Non-pigmented ciliary epithelial cell (primary cell): ENCODE measurements around the gene ADPRHL1.
"Not testable (repeated sequence)": the region's sequence is repeated elsewhere in the genome, so short reads cannot be mapped to it uniquely, and the experiment has no call there.

Source experiments
- DNase-seq: peaks from one replicate; pipeline ENCODE4 v3.0.0-alpha.2; 2010; ENCODE audit warnings: low read depth

The ADPRHL1 gene

DNA sequence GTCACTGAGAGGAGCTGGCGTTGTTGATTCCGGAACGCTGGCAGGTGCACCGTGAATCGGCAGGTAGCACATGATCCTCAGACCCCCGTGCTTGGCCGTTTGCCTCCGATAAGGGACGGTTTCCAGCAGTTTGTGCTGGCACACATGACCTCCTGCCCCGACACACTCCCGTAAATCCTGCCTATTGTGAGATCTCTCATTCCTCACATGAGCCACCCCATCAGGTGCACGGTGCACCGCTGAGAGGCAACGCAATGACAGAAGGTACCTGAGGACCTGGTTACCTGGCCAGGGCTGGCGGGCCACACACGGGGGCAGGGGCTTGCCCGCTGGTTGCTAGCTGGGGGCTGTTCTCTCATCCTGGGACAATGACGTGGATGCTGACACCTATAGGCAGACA, 2.1 kb upstream of the ADPRHL1 start:
- DNase-seq, result no peak

DNA sequence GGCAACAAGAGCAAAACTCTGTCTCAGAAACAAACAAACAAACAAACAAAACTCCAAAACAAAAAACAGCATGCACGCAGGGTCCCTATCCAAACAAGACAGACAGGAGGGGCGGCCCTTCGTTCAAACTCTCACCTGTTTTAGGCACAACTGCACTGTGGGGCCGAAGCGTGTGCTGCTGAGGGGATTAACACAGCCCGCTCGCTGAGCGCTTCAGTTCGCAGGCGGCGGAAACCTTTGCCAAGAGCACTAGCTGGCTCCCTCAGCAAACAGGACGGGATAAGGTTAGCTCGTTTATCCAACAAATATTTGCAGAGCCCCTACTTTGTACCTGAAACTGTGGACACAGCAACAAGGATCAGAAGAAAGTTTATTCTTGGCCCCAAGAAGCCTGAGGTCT, 1.6 kb upstream of the ADPRHL1 start:
- DNase-seq, result no peak

DNA sequence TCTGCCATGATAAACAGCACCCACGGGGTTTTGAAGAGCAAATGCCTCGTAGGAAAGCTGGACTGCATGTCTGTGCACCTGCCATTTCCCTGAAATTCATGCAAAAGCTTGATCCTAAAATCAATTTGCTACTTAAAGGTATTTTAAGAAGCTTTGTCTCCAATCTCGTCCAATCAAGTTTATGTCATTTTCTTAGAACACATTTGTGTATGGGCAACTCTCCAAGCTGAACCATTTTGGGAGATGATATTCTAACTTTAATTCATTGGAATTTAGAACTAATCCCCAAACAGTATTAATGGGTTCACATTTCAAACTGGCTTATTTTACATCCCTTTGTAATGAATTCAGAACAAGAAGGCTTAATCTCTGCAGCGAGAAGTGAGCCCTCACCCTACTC, 822 bp downstream of the ADPRHL1 start:
- DNase-seq, result no peak

DNA sequence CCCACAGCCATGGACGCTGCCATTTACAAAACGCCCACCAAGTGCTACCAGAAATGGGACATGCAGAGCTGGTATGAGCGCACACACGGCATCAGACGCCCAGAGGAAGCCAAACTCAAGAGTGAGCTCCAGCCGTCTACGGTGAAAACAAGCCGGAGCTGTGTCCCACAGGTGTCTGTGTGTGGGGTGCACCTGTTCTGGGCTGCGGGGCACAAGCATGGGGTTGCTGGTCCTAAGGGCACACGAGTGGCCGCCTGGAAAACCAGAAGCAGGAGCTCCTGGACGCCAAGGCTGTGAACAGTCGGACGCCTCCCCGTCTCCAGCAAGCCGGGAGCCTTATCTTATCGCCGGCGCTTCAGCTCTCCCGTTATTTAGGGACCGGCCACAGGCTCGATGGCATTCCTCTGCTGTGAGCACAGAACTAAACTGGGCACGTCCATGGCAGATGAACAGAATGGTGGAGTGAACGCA, 1.3 kb downstream of the ADPRHL1 start:
- DNase-seq, result no peak

DNA sequence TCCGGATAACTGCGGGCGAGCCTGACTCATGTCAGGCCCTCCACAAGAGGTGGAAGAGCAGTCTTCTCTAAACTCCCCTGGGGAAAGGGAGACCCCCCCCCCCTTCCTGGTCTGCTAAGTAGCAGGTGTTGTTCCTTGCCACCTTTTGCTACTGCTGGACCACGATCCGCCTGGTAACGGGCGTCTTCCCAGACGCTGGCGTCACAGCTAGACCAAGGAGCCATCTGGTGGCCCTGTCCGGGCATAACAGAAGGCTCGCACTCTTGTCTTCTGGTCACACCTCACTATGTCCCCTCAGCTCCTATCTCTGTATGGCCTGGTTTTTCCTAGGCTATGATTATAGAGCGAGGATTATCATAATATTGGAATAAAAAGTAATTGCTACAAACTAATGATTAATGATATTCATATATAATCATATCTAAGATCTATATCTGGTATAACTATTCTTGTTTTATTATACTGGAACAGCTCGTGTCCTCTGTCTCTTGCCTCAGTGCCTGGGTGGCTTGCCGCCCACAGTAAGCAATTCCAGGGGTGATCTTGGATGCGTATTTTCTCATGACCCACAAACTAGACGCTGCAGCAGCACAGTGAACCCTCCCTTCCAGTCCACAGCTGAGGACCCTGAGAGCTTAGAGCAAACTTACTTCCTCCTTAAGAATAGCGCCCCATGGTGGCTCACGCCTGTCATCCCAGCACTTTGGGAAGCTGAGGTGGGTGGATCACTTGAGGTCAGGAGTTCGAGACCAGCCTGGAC, 2.2 kb downstream of the ADPRHL1 start:
- not testable (repeated sequence) for DNase-seq

DNA sequence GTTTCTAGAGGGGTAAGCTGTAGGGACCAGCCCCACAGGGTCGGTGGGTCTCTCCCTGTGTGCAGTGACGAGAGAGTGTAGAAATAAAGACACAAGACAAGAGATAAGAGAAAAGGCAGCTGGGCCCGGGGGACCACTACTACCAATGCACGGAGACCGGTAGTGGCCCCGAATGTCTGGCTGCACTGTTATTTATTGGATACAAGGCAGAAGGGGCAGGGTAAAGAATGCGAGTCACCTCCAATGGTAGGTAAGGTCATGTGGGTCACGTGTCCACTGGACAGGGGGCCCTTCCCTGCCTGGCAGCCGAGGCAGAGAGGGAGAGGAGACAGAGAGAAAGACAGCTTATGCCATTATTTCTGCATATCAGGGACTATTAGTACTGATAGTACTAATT, 2.9 kb downstream of the ADPRHL1 start:
- not testable (repeated sequence) for DNase-seq

DNA sequence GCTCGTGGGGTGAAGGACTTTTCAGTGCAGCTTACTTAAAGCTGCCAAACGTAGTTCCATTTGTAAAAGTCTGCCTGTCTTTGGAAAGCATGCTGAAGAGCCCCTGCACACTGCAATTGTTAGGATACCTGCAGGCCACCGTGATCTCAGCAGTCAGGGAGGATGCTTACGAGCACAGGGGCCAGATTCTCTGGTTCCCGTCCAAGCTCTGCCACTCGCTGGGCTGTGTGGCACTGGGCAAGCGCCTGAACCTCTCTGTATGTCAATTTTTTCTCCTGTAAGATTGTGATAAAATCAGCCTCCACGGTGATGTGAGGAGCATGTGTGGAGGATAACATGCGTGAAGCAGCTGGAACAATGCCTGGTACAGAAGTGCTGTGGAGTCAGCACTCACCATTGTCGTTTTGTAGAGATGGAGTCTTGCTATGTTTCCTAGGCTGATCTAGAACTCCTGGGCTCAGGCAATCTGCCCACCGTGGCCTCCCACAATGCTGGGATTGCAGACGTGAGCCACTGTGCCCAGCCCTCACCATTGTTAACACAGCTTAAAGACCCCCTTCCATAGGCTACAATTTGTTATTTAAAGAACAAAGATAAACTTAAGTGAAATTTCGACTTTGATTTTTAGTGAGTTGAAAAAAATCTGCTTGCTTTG, 3.5 kb downstream of the ADPRHL1 start:
- DNase-seq, result no peak

DNA sequence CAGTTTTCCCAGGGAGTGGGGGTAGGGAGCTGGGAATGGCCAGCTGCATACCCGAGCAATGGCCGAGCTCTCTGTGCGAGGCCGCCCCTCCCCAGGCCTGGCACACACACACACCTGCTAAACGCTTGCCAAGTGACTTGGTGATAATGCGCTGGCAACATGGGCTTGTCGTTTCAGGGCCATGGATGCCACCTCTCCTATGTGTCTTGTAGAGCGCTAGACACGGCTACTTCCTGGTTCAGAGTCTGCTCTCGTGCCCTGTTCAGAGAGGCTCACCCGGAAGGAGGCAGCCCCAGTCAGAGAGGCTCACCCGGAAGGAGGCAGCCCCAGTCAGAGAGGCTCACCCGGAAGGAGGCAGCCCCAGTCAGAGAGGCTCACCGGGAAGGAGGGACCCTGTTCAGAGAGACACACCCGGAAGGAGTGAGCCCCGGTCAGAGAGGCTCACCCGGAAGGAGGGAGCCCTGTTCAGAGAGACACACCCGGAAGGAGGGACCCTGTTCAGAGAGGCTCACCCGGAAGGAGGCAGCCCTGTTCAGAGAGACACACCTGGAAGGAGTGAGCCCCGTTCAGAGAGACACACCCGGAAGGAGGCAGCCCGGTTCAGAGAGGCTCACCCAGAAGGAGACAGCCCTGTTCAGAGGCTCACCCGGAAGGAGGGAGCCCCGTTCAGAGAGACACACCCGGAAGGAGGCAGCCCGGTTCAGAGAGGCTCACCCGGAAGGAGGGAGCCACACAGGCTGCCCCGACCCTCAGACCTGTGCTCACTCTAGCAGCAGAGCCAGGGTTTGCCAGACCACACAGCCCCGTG, 4.2 kb downstream of the ADPRHL1 start:
- no peak for DNase-seq

DNA sequence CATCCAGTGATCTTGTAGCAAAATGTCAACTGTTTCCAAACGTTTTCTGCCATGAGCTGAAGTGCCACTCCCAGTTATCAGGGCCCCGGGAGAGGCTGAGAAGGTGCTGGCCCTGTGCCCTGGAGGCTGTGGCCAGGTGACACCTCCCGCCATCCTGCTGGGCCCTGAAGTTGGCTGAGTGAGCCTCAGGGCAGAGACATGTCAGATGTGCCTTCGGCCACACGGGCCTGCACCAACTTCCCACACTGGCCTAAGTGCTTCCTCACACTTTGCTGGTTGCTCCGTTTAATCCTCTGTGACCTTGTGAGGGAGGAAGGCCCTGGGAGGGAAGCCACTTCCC, 4.8 kb downstream of the ADPRHL1 start:
- no peak for DNase-seq

DNA sequence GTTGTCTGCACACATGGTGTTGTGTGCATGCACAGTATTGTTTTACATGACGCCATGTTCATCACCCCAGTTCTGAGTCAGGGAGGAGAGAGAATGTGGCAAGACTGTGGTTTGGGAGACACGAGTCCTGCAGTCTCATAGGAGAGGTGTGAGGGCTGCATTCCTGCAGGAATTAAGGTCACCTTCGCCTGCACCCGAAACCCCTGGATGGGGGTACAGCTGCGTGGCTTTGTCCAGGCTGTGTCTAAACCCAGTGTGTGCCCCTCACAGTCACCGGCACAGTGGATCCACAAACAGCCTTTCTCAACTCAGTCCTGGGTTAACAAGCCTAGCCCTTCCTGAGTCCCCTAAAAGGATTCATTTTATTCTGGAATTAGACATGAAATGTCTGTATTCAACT, 5.7 kb downstream of the ADPRHL1 start:
- no peak for DNase-seq

DNA sequence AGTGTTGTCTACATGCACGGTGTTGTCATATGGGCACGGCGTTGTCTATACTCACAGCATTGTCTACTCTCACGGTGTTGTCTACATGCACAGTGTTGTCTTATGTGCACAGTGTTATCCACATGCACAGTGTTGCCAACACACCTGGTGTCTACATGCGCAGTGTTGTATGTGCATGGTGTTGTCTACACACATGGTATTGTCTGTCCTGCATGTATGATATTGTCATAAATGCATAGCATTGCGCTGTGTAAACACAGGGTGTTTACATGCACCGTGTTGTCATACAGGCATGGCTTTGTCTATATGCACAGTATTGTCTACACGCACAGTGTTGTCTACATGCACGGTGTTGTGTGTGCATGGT, 6.8 kb downstream of the ADPRHL1 start:
- no peak for DNase-seq

DNA sequence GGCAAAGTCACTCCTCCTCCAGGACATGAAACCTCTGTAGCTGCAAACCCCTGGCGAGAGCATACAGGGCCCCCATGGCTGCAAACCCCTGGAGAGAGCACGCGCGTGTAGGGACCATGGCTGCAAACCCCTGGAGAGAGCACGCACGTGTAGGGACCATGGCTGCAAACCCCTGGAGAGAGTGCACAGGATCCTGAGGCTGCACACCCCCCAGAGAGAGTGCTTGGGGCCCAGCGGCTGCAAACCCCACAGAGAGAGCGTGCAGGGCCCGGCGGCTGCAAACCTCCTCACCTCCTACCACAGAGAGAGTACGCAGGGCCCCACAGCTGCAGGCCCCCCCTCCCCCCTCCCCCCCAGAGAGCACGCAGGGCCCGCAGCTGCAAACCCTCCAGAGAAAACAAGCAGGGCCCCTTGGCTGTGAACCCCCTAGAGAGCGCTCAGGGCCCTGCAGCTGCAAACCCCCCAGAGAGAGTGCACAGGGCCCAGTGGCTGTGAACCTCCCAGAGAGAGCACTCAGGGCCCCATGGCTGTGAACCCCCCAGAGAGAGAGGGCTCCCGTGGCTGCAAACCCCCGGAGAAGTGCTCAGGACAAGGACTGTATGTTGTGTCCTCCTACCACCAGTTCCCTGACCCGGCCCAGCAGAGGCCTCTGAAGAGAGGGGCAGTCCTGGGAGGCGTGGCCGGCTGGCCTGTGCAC, 7.3 kb downstream of the ADPRHL1 start:
- DNase-seq, result no peak

DNA sequence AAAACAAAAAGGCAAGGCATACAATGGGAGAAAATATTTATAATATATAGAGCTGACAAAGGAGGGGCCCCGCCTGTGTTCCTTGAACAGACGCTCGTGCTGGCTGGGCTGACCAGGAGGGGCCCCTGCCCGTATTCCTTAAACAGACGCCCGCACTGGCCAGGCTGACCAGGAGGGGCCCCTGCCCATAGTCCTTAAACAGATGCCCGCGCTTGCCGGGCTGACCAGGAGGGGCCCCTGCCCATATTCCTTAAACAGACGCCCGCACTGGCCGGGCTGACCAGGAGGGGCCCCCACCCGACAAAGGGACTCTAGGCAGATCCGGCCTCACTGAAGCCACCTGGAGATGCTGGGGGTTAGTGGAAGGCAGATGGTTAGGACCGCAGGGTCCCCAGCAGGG, 9.3 kb downstream of the ADPRHL1 start:
- DNase-seq, result no peak

DNA sequence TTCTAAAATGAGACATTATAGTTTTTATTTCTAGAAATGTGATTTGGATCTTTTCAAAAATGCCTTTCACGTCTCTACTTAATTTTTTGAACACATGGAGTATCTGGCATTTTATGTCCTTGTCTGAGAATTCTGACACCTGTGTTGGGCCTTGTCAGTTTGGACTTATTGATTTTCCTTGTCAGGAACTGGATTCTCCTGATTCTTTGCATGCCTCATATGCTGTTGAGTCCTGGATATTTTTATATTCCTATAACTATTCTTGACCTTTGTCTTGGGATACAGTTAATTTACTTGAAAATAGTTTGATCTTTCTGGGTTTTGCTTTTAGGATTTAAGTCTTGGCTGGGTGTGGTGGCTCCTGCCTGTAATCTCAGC, 10.3 kb downstream of the ADPRHL1 start:
- DNase-seq, result no peak

DNA sequence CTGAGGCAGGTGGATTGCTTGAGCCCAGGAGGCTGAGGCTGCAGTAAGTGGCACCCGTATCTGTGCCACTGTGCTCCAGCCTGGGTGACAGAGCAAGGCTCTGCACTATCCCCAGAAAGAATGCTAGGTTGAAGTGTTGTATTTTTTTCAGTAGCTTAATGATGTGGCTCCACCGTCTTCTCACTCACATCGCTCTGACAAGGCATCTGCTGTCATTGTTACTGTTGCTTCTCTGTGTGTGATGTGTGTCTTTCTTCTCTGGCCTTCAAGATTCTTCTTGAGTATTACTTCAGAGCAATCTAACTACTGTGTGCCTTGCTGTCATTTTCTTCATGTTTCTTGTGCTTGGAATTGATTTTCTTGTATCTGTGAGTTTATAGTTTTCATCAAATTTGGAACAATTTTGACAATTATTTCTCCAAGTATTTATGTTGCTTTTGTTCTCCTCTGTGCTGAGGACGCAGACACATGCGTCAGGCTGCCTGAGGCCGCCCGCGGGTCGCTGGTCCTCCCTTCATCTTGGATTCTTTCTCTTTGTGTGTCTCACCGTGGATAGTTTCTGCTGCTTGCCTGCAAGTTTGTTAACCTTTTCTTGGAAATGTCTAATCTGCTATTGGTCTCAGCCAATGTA, 10.8 kb downstream of the ADPRHL1 start:
- DNase-seq, result no peak

DNA sequence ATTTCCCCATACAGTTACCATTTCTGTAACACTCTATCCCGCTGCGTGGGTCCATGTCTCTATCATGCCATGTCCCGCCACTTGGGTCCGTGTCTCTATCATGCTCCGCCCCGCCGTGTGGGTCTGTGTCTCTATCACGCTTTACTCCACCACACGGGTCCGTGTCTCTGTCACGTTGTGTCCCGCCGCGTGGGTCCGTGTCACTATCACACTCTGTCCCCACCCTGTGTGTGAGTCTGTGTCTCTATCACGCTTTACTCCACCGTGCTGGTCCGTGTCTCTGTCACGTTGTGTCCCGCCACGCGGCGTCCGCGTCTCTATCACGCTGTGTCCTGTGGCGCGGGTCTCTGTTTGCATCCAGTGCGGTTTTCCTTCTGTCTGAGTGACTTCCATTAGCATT, 11.6 kb downstream of the ADPRHL1 start:
- DNase-seq, result no peak

DNA sequence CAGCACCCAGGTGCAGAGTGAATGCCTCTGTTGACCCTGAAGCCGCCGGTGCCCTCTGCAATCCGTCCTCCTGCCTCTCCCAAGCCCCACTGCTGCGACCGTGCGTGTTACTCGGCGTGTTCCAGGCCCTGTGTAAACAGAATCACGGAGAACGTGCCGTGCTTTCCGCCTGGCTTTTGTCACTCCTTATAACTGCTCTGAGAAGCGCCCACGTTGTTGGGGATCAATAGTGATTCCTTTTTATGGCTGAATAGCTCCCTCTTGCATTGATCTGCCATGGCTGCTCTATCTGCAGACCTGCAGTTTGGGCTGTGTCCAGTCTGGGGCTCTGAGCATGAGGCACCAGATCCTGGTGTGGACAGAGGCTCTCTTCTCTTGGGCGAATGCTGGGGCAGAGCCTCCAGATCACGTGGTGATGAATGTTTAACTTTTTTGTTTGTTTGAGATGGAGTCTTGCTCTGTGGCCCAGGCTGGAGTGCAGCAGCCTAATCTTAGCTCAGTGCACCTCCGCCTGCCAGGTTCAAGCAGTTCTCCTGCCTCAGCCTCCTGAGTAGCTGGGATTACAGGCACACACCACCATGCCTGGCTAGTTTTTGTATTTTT, 15.8 kb downstream of the ADPRHL1 start:
- DNase-seq, result no peak

DNA sequence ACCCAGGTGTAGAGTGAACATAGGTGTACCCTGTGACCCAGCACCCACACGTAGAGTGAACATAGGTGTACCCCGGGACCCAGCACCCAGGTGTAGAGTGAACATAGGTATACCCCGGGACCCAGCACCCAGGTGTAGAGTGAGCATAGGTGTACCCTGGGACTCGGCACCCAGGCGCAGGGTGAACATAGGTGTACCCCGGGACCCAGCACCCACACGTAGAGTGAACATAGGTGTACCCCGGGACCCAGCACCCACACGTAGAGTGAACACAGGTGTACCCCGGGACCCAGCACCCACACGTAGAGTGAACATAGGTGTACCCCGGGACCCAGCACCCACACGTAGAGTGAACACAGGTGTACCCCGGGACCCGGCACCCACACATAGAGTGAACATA, 16.4 kb downstream of the ADPRHL1 start:
- not testable (repeated sequence) for DNase-seq

DNA sequence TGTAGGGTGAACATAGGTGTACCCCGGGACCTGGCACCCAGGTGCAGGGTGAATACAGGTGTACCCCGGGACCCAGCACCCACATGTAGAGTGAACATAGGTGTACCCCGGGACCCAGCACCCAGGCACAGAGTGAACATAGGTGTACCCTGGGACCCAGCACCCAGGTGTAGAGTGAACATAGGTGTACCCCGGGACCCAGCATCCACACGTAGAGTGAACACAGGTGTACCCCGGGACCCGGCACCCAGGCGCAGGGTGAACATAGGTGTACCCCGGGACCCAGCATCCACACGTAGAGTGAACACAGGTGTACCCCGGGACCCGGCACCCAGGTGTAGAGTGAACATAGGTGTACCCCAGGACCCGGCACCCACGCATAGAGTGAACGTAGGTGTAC, 17.4 kb downstream of the ADPRHL1 start:
- DNase-seq, result not testable (repeated sequence)

DNA sequence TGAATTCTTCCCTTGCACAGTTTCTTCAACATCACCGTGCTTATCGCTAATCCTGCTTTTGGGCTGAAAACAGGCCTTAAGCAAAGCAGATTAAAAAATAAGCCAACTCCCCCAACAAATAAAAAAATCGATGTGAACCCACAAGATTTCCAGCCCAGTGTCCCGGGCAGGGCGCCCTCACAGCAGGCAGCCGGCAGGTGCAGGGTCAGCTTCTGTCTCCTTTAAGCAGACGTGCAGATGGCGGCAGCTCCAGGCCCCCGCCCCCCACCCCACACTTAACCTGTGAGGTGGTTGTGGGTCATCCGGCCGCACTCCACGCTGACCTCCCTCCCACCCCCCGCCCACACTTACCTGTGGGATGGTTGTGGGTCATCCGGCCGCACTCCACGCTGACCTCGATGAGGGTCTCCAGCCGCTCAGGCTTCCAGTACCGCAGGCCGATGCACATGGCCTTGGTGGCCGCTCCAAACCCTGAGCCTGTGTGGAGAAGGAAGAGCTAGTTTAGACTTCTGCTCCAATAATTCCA, 19.8 kb downstream of the ADPRHL1 start:
- no peak for DNase-seq

DNA sequence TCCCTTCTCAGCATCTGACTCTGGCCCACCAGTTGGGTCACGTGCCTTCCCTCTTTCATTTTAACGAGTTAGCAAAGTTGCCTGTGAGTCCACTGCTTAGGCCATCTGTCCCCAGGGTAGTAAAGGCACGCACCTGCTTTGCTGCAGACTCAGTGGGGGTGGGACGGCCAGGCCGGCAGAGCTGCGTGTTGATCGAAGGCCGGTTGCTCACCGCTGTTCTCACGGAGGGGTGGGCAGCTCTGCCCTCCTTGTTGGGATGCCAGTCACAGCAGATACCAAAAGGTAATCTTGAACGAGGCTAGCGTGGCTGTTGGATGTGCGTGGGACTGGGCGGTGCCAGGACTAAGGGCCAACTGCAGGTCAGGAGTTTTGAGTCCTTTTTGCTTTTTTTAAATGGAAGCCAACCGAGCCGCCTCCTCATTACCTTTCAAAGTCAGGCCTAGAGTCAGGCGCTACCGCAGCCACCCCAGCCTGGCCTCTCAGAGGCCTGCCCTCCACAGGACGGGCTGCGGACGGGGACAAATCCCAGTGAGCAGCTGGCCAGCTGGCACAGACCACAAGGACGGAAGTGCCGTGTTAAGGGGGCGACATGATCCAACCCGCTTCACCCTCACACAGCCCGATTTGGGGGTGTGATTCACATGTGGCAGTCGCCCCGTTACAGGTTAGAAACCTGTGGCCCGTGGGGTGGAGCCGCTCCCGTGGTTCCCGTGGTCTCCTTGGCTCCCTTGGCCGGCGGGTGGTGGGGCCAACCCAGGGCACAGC, 20.6 kb downstream of the ADPRHL1 start:
- no peak for DNase-seq
